Ishikawa (cell line): ENCODE results near the gene STPG1.

Experiments used
- EP300 ChIP-seq: IDR thresholded peaks from 2 replicates; pipeline ENCODE4 v1.6.1; 2012; ENCODE audit warnings: borderline replicate concordance
- NFIC ChIP-seq: IDR thresholded peaks from 2 replicates; pipeline ENCODE4 v1.6.1; 2012
- TAF1 ChIP-seq: IDR thresholded peaks from 2 replicates; pipeline ENCODE4 v1.6.1; 2012; ENCODE audit warnings: low read depth, mild to moderate bottlenecking
- TF ChIP-seq, protein P1 (sequence below): IDR thresholded peaks from 2 replicates; pipeline ENCODE4 v1.6.1; 2012; ENCODE audit warnings: low read depth, mild to moderate bottlenecking

DNA sequence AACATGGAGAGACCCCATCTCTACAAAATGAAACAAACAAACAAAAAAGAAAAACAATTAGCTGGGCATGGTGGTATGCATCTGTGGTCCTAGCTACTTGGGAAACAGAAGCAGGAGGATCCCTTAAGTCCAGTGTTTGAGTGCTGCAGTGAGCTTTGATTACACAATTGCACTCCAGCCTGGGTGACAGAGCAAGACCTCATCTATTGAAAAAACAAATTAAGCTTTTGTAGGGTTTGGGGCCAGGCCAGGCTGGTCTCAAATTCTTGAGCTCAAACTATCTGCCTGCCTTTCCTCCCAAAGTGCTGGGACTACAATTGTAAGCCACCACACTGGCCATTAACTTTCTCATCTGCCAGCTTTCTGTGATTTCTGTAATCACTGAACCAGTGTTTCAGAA is 29.2 kb upstream of the STPG1 start:
- TF ChIP-seq, protein P1, sequence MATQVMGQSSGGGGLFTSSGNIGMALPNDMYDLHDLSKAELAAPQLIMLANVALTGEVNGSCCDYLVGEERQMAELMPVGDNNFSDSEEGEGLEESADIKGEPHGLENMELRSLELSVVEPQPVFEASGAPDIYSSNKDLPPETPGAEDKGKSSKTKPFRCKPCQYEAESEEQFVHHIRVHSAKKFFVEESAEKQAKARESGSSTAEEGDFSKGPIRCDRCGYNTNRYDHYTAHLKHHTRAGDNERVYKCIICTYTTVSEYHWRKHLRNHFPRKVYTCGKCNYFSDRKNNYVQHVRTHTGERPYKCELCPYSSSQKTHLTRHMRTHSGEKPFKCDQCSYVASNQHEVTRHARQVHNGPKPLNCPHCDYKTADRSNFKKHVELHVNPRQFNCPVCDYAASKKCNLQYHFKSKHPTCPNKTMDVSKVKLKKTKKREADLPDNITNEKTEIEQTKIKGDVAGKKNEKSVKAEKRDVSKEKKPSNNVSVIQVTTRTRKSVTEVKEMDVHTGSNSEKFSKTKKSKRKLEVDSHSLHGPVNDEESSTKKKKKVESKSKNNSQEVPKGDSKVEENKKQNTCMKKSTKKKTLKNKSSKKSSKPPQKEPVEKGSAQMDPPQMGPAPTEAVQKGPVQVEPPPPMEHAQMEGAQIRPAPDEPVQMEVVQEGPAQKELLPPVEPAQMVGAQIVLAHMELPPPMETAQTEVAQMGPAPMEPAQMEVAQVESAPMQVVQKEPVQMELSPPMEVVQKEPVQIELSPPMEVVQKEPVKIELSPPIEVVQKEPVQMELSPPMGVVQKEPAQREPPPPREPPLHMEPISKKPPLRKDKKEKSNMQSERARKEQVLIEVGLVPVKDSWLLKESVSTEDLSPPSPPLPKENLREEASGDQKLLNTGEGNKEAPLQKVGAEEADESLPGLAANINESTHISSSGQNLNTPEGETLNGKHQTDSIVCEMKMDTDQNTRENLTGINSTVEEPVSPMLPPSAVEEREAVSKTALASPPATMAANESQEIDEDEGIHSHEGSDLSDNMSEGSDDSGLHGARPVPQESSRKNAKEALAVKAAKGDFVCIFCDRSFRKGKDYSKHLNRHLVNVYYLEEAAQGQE, result no peak
- TF ChIP-seq TAF1 (no peak), EP300 (no peak), NFIC (no peak)
